Heart left ventricle (tissue), 16 donors: ENCODE data around the gene PTPN1. TPM values are rescaled to one million over a fixed set of nuclear protein-coding genes. Genes with fewer than 3 reads are reported as not detected.
A peak's percentile ranks its signal among the peaks of the same experiment; 100 is the strongest.

Experiments used
- ATAC-seq, 4 donors: fragments of 200-7000 bp; cut with Tn5 transposase; one replicate each; pipeline ENCODE4 v1.9.1; 2020 to 2022; ENCODE audit warnings: moderate library complexity in 4 of 4, mild to moderate bottlenecking in 3 of 4, moderate number of reproducible peaks in 1 of 4
- DNase-seq, 5 donors: peaks; one replicate each; pipeline ENCODE4 v3.0.0-alpha.2; 2020
- H3K27ac ChIP-seq, 12 donors: fragments of 200-600 bp; sonication (generic) in 4 of 12; one replicate each; pipeline versions ENCODE4 v1.5.0 to v1.8.0; 2016 to 2022; ENCODE audit warnings: mild to moderate bottlenecking in 2 of 12
- H3K27me3 ChIP-seq, 9 donors: fragments of 200-600 bp; sonication (generic) in 2 of 9; one replicate each; pipeline versions ENCODE4 v1.5.1 to v1.8.0; 2016 to 2022; ENCODE audit warnings: mild to moderate bottlenecking in 3 of 9
- H3K36me3 ChIP-seq, 9 donors: fragments of 200-600 bp; sonication (generic) in 2 of 9; one replicate each; pipeline versions ENCODE4 v1.5.0 to v1.8.0; 2018 to 2022; ENCODE audit warnings: mild to moderate bottlenecking in 2 of 9
- H3K4me1 ChIP-seq, 12 donors: fragments of 200-600 bp; sonication (generic) in 4 of 12; one replicate each; pipeline versions ENCODE4 v1.5.0 to v1.8.0; 2016 to 2022; ENCODE audit warnings: mild to moderate bottlenecking in 3 of 12
- H3K4me3 ChIP-seq, 12 donors: fragments of 200-600 bp; sonication (generic) in 4 of 12; one replicate each; pipeline versions ENCODE4 v1.5.0 to v1.8.0; 2017 to 2022; ENCODE audit warnings: mild to moderate bottlenecking in 9 of 12, moderate library complexity in 4 of 12
- H3K9me3 ChIP-seq, 12 donors: fragments of 200-600 bp; sonication (generic) in 4 of 12; one replicate each; pipeline versions ENCODE4 v1.5.0 to v1.8.0; 2016 to 2022; ENCODE audit warnings: mild to moderate bottlenecking in 1 of 12
- CTCF ChIP-seq, 12 donors: fragments of 200-600 bp; sonication (generic) in 4 of 12; IDR thresholded peaks; one replicate each; pipeline versions ENCODE4 v1.5.0 to v1.8.0; 2018 to 2022; ENCODE audit warnings: antibody characterized with exemption in 12 of 12, mild to moderate bottlenecking in 5 of 12
- POLR2A ChIP-seq, 2 donors: fragments of 450-650 bp; IDR thresholded peaks; one replicate each; pipeline ENCODE4 v1.6.1; 2017; ENCODE audit warnings: antibody characterized with exemption in 2 of 2, mild to moderate bottlenecking in 2 of 2, moderate library complexity in 2 of 2
- WGBS, 4 donors: extraction: QIAGEN DNeasy Blood & Tissue Kit in 2 of 4; methylation state at CpG; one replicate each; pipeline versions ENCODE4 v1.1.5 to v1.1.7; 2013 to 2018; 5-methylcytosine and 5-hydroxymethylcytosine counted together
- intact Hi-C, 10 donors: fragments of 100-400 bp; cut with DNase I; formaldehyde crosslinking; loops; one replicate each; pipeline versions ENCODE4 v1.11.1 to v1.14.2; 2022
- polyA plus RNA-seq, 2 donors: library from polyadenylated mRNA; stranded (reverse); fragments of 200-250 nt; gene quantifications; one replicate each; pipeline ENCODE4 v1.2.3, GENCODE V29; 2013
- total RNA-seq, 9 donors: library from RNA; depleted of rRNA in 2 of 9; stranded (reverse); fragments of >200 nt in 2 of 9; fragmentation: NEBNext Ultra II Directional in 3 of 9; extraction: Animal tissue kit (Norgen Biotek cat#: 25700) in 3 of 9; gene quantifications; one replicate each; pipeline versions ENCODE4 v1.1.0 to v1.2.4, GENCODE V29; 2016 to 2023
- donor health status: ischemic (EF 13 %, LVEDD 7.1; RV severe dilation, severe dysfunction).
- donor health status: healthy with polysubstance abuse.
- donor health status: DM: no; HTN: yes; CAD: no.
- donor health status: DM: no; HTN: no; CAD: no.
- donor health status: ischemic (EF 25% LVEDD 6.9; RV normal size, moderate dysfunction).
- donor health status: ischemic (EF 25% LVEDD 5.7; RV mildly dilated, moderate dysfunction).
- donor health status: healthy.
- donor health status: DM: yes; HTN: yes; CAD: no.
- donor health status: ischemic (EF 35%, LVEDD 5.7; RV mildly dilated, moderate dysfunction).
- donor health status: nonischemic (EF 11% LVEDD 7.7; RV severe dilation, severe dysfunction).
- donor health status: DM: yes; HTN: yes; CAD: no.
- donor health status: PGD.
- donor health status: ischemic (EF 29% LVEDD 5.4; RV normal size, mild dysfunction).
- donor health status: nonischemic (EF 23%, LVEDD 6.1; RV moderate dilation, normal function).

Gene PTPN1
- total and polyA plus RNA-seq, 11 donors, result 18.5 to 93.8 (median 32.0) TPM

GRCh38 chr20:50578778-50579165 lies 68.6 kb downstream of the PTPN1 start:
- intact Hi-C loops, result loop anchor here in 9 of 10 donors (2.0 to 10.0 kb wide), 11 partner anchors 66 to 391 kb away; partner anchors contain the start of gene PTPN1 (in 4 of the 9)
- 71 to 75% (median 73%) methylated on average over 5 of the region's 5 CpGs for WGBS, 4 donors
- no peak for TF ChIP-seq CTCF (IDR thresholded peaks at IDR 0.05)
- no peak for TF ChIP-seq POLR2A (IDR thresholded peaks at IDR 0.05)
- Histone ChIP-seq H3K4me1 (peaks cover 0 to 44% (median 16%) of the 10 kb centered on the region in 12 donors), H3K36me3 (peaks cover 0 to 100% (median 85%) of the 10 kb centered on the region in 9 donors), H3K4me3 (no peak overlapping the region), H3K27ac (peak overlapping the region in 1 of 12 donors; percentile 84), H3K27me3 (no peaks in the 10 kb centered on the region), H3K9me3 (no peaks in the 10 kb centered on the region)
- DNase-seq (no peak), ATAC-seq (no peak)

DNA sequence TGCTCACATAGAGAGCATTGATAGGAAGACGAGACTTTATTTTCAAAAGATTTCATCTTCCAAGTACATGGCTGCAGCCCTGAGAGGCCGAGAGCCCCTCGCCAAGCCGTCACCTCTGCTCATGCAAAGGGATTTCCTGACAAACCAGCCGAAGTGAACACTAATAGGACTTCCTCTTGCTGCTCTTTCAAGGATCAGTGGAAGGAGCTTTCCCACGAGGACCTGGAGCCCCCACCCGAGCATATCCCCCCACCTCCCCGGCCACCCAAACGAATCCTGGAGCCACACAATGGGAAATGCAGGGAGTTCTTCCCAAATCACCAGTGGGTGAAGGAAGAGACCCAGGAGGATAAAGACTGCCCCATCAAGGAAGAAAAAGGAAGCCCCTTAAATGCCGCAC lies 69.3 kb downstream of the PTPN1 start:
- DNase-seq (no peak), ATAC-seq (no peak)
- H3K27me3 ChIP-seq, result no peaks in the 10 kb centered on the region
- intact Hi-C loops, result loop anchor here in 9 of 10 donors (2.0 to 10.0 kb wide), 11 partner anchors 67 to 392 kb away; partner anchors contain the start of gene PTPN1 (in 4 of the 9)
- H3K9me3 ChIP-seq, result no peaks in the 10 kb centered on the region
- H3K36me3 ChIP-seq, result peaks cover 0 to 100% (median 86%) of the 10 kb centered on the region in 9 donors
- WGBS, 4 donors, result 73 to 83% (median 80%) methylated on average over 10 of the region's 10 CpGs
- peaks cover 0 to 37% (median 13%) of the 10 kb centered on the region in 12 donors for H3K4me1 ChIP-seq
- H3K27ac ChIP-seq, result no peak overlapping the region
- no peak overlapping the region for H3K4me3 ChIP-seq
- no peak for TF ChIP-seq CTCF (IDR thresholded peaks at IDR 0.05)
- no peak for TF ChIP-seq POLR2A (IDR thresholded peaks at IDR 0.05)

- TF ChIP-seq CTCF (IDR thresholded peaks at IDR 0.05) (peak; percentile 71 to 89 (median 77)), POLR2A (IDR thresholded peaks at IDR 0.05) (no peak)
- intact Hi-C loops, result loop anchor here in 5 of 10 donors (1.0 to 10.0 kb wide), 4 partner anchors 115 to 394 kb away; no protein-coding TSS in a partner anchor
- H3K36me3 ChIP-seq, result peaks cover 0 to 100% (median 86%) of the 10 kb centered on the region in 9 donors
- ATAC-seq (peak; percentile 24 to 50 (median 44)), DNase-seq (peak; percentile 57 to 78 (median 68))
- H3K27ac ChIP-seq, result peak overlapping the region in 1 of 12 donors; percentile 1
- H3K9me3 ChIP-seq, result no peaks in the 10 kb centered on the region
- H3K4me1 ChIP-seq, result peaks cover 0 to 32% (median 12%) of the 10 kb centered on the region in 12 donors
- H3K4me3 ChIP-seq, result no peak overlapping the region
- H3K27me3 ChIP-seq, result no peaks in the 10 kb centered on the region
- 42 to 51% (median 47%) methylated on average over 16 to 17 of the region's 17 CpGs for WGBS, 4 donors
Observed at GRCh38 chr20:50580016-50580747, 70.0 kb downstream of the PTPN1 start.

DNA sequence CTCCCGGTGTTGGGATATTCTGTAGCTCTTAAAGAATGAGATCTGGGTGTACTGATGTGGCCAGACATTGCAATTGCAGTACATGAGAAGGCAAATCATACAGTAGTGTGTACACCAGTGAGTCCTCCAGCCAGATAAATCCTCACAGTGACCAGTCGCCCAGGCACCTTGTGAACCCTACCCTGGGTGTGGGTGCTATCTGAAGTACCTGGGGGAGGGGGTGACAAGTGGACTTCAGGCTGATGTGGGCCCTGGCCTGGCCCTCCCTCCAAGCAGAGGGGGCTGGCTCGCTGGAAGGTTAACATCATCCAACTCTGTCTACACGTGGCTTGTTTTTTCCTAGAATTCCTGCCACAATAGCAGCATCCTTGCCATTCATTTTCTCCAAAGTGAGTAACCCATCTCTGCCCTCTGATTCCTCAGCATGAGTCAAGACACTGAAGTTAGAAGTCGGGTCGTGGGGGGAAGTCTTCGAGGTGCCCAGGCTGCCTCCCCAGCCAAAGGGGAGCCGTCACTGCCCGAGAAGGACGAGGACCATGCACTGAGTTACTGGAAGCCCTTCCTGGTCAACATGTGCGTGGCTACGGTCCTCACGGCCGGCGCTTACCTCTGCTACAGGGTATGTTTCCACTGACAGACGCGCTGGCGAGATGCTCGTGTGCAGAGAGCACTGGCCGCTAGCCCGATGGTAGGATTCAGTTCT lies 70.8 kb downstream of the PTPN1 start:
- TF ChIP-seq CTCF (IDR thresholded peaks at IDR 0.05), result no peak
- TF ChIP-seq POLR2A (IDR thresholded peaks at IDR 0.05), result no peak
- no peaks in the 10 kb centered on the region for H3K27me3 ChIP-seq

More for the DNA sequence above, 70.8 kb downstream of the PTPN1 start:
- peaks cover 0 to 100% (median 88%) of the 10 kb centered on the region in 9 donors for H3K36me3 ChIP-seq
- DNase-seq (no peak), ATAC-seq (no peak)
- intact Hi-C loops, result loop anchor here in 5 of 10 donors (1.0 to 10.0 kb wide), 4 partner anchors 116 to 395 kb away; no protein-coding TSS in a partner anchor
- no peak overlapping the region for H3K27ac ChIP-seq
- H3K4me3 ChIP-seq, result no peak overlapping the region
- 87 to 92% (median 90%) methylated on average over 20 to 21 of the region's 21 CpGs for WGBS, 4 donors
- peaks cover 0 to 26% (median 10%) of the 10 kb centered on the region in 12 donors for H3K4me1 ChIP-seq
- H3K9me3 ChIP-seq, result no peaks in the 10 kb centered on the region
